Nephron (organoid): ENCODE data around the gene KHK.
A peak's percentile ranks its signal among the peaks of the same experiment; 100 is the strongest.

Experiments used
- H3K27ac Mint-ChIP-seq, 3 experiments: 2 replicates each; pipeline ENCODE4 v1.8.0; 2020; ENCODE audit warnings: mixed read lengths in 3 of 3, mild to moderate bottlenecking in 2 of 3, moderate library complexity in 1 of 3
- H3K27me3 Mint-ChIP-seq: 2 replicates; pipeline ENCODE4 v1.8.0; 2021; ENCODE audit warnings: low read depth, mild to moderate bottlenecking, moderate library complexity, mixed read lengths
- H3K36me3 Mint-ChIP-seq: 2 replicates; pipeline ENCODE4 v1.8.0; 2020; ENCODE audit warnings: low read depth, mixed read lengths
- H3K4me1 Mint-ChIP-seq: 2 replicates; pipeline ENCODE4 v1.8.0; 2020; ENCODE audit warnings: mixed read lengths
- H3K4me3 Mint-ChIP-seq, 3 experiments: 2 replicates each; pipeline ENCODE4 v1.8.0; 2020; ENCODE audit warnings: mild to moderate bottlenecking in 3 of 3, mixed read lengths in 3 of 3, moderate library complexity in 2 of 3
- H3K9me3 Mint-ChIP-seq: 2 replicates; pipeline ENCODE4 v1.8.0; 2020; ENCODE audit warnings: mixed read lengths
- CTCF ChIP-seq, 3 experiments: fragments of 200-600 bp; sonication (generic); IDR thresholded peaks; one replicate each; pipeline ENCODE4 v1.5.0; 2021; ENCODE audit warnings: antibody characterized with exemption in 3 of 3; ENCODE audit not compliant: unreplicated experiment in 3 of 3

KHK gene

GRCh38 chr2:27040282-27040681 lies 46.3 kb upstream of the KHK start:
- H3K27ac Mint-ChIP-seq: no peak overlapping the region
- no peaks in the 10 kb centered on the region for H3K9me3 Mint-ChIP-seq
- peaks cover 51% of the 10 kb centered on the region for H3K36me3 Mint-ChIP-seq
- H3K4me3 Mint-ChIP-seq: no peak overlapping the region
- TF ChIP-seq CTCF (IDR thresholded peaks at IDR 0.05; ENCODE audit: unreplicated experiment in 3 of 3): no peak
- peaks cover 33% of the 10 kb centered on the region for H3K4me1 Mint-ChIP-seq
- H3K27me3 Mint-ChIP-seq: no peaks in the 10 kb centered on the region

DNA sequence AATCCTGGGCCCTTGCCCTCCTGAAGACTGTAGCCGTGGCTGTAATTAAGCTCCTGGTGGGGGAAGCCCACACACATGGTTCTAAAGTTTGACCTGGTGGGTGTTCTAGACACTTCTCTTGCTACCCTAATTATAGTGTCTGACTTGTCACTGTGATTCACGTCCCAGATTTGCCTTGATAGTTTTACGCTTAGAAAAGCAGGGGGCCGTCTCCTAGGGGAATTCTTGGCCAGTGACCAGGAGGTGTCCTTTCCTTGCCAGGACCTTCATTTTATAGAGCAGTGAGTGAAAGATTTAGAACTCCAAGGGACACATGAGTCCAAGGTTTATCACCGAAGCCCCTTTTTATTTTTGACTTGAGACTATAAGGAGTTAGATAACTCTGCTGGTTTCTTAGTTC lies 44.8 kb upstream of the KHK start:
- H3K9me3 Mint-ChIP-seq: no peaks in the 10 kb centered on the region
- no peak for TF ChIP-seq CTCF (IDR thresholded peaks at IDR 0.05; ENCODE audit: unreplicated experiment in 3 of 3)
- H3K27me3 Mint-ChIP-seq: no peaks in the 10 kb centered on the region
- H3K4me1 Mint-ChIP-seq: peaks cover 30% of the 10 kb centered on the region
- no peak overlapping the region for H3K4me3 Mint-ChIP-seq
- H3K27ac Mint-ChIP-seq: peak overlapping the region; percentile 38 to 87 (median 67)
- peaks cover 38% of the 10 kb centered on the region for H3K36me3 Mint-ChIP-seq

DNA sequence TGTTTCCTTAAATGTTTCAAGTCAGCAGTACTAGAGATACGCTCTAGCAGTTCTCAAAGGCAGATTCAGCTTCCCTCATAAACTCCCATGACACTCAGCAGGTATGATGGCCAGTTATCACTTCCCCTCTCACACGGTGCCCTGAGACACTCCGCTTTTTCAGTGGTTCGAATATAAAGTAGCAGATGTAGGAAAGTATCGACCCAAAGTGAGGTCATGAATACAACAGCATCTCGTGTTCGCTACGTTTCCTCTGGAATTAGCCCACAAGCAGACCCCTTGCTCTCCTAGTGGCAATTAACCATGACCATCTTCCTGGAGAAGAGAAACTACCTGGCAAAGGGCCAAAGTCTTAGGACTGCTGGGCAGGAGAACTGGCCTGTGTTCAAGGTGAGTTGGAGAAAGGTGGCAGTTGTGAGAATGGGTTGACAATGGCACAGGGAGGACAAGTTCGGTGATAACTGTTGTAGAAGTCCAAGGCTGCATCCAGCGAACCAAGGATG lies 44.4 kb upstream of the KHK start:
- Mint-ChIP-seq H3K27me3 (no peaks in the 10 kb centered on the region), H3K36me3 (peaks cover 33% of the 10 kb centered on the region), H3K4me3 (no peak overlapping the region), H3K4me1 (peaks cover 26% of the 10 kb centered on the region), H3K9me3 (no peaks in the 10 kb centered on the region), H3K27ac (peak overlapping the region; percentile 38 to 87 (median 67))
- no peak for TF ChIP-seq CTCF (IDR thresholded peaks at IDR 0.05; ENCODE audit: unreplicated experiment in 3 of 3)

GRCh38 chr2:27042985-27043634 lies 43.5 kb upstream of the KHK start:
- no peaks in the 10 kb centered on the region for H3K9me3 Mint-ChIP-seq

GRCh38 chr2:27049422-27050280 lies 36.9 kb upstream of the KHK start:
- H3K4me3 Mint-ChIP-seq: peak overlapping the region; percentile 97 to 98 (median 97)

More at GRCh38 chr2:27042985-27043634, 43.5 kb upstream of the KHK start:
- Mint-ChIP-seq H3K27me3 (no peaks in the 10 kb centered on the region), H3K27ac (peak overlapping the region in 1 of 3 experiments; percentile 67), H3K36me3 (peaks cover 29% of the 10 kb centered on the region), H3K4me1 (peaks cover 20% of the 10 kb centered on the region), H3K4me3 (no peak overlapping the region)
- no peak for TF ChIP-seq CTCF (IDR thresholded peaks at IDR 0.05; ENCODE audit: unreplicated experiment in 3 of 3)

More at GRCh38 chr2:27049422-27050280, 36.9 kb upstream of the KHK start:
- Mint-ChIP-seq H3K36me3 (peaks cover 16% of the 10 kb centered on the region), H3K9me3 (no peaks in the 10 kb centered on the region), H3K27me3 (peaks cover 4% of the 10 kb centered on the region), H3K4me1 (peaks cover 16% of the 10 kb centered on the region), H3K27ac (peak overlapping the region; percentile 96 to 99 (median 97))
- TF ChIP-seq CTCF (IDR thresholded peaks at IDR 0.05; ENCODE audit: unreplicated experiment in 3 of 3): no peak
